Stimulated activated CD4-positive, alpha-beta T cell treated with anti-CD3 and anti-CD28 coated beads, TNF-alpha, amount 100 ng/mL, for 24 hours (primary cell): ENCODE results near the gene RASSF5.
"Not testable (repeated sequence)": the region's sequence is repeated elsewhere in the genome, so short reads cannot be mapped to it uniquely, and the experiment has no call there.

Experiments
- DNase-seq, 3 experiments: peaks; one replicate each; pipeline ENCODE4 v3.0.0-alpha.2; 2020; ENCODE audit warnings: low read depth in 3 of 3

The RASSF5 gene

DNA sequence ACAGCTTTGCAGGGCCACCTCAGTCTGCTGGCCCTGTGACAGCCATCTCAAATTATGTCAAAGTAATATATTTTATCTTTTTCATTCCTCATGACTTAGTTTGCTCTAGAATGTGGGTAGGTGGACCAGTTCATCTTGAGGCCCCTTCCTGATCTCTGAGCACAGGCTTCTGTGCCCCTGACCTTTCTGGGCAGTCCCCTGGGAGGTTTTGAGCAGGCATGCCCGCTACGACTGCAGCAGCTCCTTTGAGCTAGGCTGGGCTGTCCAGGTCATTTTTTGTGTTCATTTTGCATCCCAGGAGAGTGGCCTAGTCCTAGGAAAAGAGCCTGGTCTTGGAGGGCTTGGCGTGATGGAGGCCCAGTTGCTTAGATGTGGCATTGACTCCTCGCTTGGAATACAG is 62.2 kb downstream of the RASSF5 start:
- no peak for DNase-seq

GRCh38 chr1:206570529-206570928 is 63.2 kb downstream of the RASSF5 start:
- no peak for DNase-seq

GRCh38 chr1:206572835-206573234 is 65.5 kb downstream of the RASSF5 start:
- no peak for DNase-seq

- no peak for DNase-seq
These were observed 66.0 kb downstream of the RASSF5 start for GRCh38 chr1:206573319-206573718.

GRCh38 chr1:206573762-206574161 is 66.4 kb downstream of the RASSF5 start:
- no peak for DNase-seq

- DNase-seq = no peak
These were observed 68.0 kb downstream of the RASSF5 start for GRCh38 chr1:206575165-206575893.

DNA sequence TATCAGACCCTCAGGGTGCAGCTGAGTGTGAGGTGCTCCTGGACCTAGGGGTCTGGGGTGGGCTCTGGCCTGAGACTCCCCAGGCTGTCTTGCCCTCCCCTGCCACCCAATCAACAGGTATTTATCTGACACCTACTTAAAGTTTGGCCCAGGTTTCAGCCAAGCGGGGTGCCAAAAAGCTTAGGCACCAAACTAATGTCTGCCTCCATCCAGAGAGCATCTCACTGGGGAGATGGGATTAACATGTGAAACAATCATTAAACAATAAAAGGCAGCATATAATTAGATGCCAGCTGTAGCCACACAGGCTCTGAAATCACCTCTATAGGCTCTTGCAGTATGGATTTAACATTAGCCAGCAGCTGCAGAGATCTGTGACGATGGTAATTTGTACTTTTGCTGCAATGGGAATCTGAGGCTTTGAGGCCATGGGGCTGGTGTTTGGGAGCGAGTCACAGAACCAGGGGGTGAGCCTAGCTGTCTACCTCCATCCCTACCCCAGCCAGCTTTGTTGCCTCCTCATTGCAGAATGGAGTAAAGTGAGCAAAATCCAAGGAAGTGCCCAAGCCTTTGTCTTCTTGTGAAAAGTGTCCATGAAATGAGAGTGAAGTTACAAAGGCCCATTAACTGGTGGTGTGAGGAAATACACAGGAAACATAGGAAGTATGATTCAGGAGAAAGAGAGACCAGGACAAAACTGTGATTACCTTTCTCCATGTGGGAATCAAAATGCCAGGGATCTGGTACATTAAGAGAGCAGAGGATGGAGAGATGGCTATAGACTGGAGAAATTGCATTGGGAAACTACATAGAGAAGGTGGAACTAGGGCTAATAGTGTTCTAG is 68.8 kb downstream of the RASSF5 start:
- no peak for DNase-seq

DNA sequence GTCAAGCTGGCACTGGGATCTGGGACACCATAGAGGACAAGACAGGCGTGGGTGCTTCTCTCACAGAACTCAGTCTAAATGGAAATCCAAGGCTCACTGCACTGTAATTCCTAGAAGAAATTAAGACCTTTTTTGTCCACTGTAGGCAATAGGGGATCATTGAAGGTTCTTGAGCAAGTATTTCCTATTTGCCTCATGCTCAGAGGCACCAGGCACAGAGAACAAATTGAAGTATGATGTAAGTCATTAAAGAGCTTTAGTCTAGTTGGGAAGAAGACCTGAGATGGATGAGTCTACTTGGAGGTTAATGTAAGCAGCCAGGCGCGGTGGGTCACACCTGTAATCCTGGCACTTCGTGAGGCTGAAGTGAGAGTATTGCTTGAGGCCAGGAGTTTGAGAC is 70.3 kb downstream of the RASSF5 start:
- no peak for DNase-seq

- no peak for DNase-seq
These were observed 71.0 kb downstream of the RASSF5 start for GRCh38 chr1:206578068-206578977.

GRCh38 chr1:206578978-206579374 is 71.6 kb downstream of the RASSF5 start:
- no peak for DNase-seq

DNA sequence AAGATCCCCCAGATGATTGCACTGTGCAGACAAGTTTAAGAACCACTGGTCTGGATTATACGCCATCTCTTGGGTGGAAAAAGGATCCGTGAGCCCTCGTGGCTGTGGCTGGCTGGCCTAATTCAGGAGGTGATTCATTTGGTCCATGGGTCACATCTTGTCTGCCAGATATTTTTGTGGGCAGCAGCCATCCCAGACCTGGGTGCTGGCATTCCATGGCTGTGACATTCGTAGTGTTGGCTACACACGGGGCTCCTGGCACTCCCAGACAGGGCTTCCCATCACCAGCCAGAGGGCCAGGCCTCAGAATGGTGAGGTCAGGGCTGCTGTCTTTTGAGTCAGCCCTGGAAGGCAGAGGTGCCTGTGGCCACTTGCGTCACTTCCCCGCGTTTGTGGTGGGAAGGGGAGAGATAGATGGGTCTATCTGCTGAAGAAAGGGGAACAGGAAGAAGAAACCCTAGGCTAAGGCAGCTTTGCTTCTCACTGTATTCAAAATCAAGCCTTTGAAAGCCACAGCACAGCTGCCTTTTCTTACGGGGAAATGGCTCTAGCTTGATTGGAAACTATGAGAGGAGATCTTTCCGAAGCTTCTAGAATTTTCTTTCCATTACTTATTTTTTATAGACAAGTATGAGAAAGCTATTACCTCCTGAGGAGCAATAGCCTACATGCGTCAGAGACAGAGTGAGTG is 72.6 kb downstream of the RASSF5 start:
- peak; percentile 62 to 91 (median 81) for DNase-seq

DNA sequence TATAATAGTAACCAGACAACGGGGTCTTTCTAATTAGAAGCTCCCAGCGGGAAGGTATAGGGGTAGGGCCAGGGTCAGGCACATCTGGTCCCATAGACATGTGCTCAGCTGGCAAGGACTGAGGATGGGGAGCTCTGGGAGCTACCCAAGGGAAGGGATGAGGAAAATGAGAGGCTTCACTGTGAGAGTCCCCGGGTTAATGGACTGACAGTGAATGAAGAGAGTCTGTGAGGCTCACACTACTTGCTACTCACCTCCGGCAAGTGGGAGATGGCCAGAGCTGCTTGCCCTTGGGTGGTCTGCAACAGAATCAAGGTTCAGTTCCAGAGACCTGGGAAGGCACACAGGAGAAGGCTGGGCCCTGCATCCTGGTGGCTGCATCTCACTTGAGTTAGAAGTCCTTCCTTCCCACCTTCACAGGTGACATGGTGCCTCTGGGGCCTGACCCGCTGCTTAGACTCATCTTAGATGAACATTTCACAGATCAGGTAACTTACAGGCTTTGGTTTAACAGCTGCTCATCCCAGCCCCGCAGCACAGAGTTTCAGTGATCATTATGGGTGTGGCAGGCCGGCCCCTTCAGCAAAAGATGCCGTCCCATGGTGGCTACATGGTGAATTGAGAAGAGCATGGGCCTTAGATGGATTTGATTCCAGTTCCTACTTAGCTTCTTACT is 73.2 kb downstream of the RASSF5 start:
- DNase-seq = no peak

- not testable (repeated sequence) for DNase-seq
These were observed 73.8 kb downstream of the RASSF5 start for GRCh38 chr1:206581114-206581497.

- DNase-seq = peak in 1 of 3 experiments; percentile 70
These were observed 74.2 kb downstream of the RASSF5 start for GRCh38 chr1:206581571-206581981.

DNA sequence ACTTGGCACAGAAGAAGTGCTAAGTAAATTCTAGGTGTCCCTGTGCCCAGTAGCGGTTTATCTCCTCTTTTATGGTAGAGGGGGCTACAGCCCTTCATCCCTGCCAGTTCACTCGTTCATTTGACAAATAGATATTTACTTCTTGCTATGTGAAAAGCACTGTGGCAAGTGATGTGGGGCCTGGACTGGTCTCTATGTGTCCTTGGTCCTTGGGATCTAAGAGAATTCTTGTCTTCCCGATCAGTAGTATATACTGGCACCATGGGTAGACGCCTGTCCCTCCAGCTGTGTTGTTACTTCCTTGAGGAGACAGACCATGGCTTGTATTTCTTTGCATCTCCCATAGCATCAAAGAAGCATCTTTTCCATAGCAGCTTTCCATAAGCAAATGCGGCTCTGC is 75.2 kb downstream of the RASSF5 start:
- DNase-seq = no peak

DNA sequence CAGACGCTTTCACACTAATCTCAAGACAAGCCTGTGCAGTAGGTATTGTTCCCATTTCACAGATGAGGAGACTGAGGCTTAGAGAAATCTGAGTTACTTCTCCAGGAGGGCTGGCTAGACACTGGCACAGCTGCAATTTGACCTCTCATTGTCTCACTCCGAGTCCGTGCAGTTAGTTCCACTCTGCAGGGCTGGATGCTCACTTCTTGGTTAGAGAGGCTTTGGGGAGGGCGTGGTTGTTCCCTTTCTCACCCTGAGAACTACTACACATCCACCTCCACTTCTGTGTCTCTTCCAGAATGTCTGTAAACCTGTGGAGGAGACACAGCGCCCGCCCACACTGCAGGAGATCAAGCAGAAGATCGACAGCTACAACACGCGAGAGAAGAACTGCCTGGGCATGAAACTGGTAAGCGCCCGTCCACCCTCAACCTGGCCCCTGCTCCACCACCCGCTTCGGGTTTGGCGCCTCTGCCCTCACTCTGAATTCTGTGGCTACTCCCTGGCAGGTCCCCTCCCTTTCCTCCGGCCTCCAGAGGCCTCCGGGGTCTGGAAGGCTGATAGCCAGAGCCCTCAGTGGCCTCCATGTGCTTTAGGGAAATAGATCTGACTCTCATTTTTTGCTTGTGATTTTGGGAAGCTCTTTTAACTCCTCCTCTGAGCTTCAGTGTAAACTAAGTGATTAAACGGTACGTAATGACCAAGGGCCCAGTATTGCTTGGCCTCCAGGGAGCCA is 75.8 kb downstream of the RASSF5 start:
- DNase-seq = peak in 1 of 3 experiments; percentile 59

GRCh38 chr1:206583707-206584648 is 76.6 kb downstream of the RASSF5 start:
- DNase-seq = peak; percentile 75 to 84 (median 82)

DNA sequence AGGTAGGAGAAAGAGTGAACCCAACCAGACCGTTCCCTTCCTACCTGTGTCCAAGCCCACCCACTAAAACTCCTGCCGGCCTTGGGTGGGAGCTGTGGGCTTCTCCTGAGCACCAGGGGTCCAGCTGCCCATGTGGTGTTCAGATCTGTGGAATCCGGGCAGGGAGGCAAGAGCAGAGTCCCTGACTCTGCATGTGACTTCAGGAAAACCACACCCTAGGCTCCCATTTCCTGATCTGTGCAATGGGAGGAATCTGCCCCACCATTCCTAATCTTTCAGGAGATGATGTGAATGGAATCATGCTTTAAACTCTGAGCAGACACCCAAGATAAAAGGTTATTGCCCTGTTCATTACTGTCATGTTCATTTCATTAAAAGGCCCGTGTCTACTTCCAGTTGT is 77.4 kb downstream of the RASSF5 start:
- no peak for DNase-seq
